Left ventricle myocardium superior (tissue), 1 donor: ENCODE measurements around the gene RIMBP2. TPM values are rescaled to one million over a fixed set of nuclear protein-coding genes. Genes with fewer than 3 reads are reported as not detected.

Experiments used
- ATAC-seq: fragments of 200-7000 bp; cut with Tn5 transposase; one replicate; pipeline ENCODE4 v1.9.1; 2020; ENCODE audit warnings: mild to moderate bottlenecking, moderate library complexity
- DNase-seq: peaks from one replicate; pipeline ENCODE4 v3.0.0-alpha.2; 2020
- intact Hi-C: fragments of 100-400 bp; cut with micrococcal nuclease; formaldehyde crosslinking; loops from one replicate; pipeline ENCODE4 v1.11.0; 2022
- total RNA-seq: library from RNA; stranded (reverse); fragmentation: NEBNext Ultra II Directional; extraction: Animal tissue kit (Norgen Biotek cat#: 25700); gene quantifications from one replicate; pipeline ENCODE4 v1.2.1, GENCODE V29; 2021
- donor health status: DM: no; HTN: yes; CAD: no; lungs with severe emphysema.

RIMBP2 gene
- total RNA-seq, 1 donor from 2014 or later: 0.40 TPM

DNA sequence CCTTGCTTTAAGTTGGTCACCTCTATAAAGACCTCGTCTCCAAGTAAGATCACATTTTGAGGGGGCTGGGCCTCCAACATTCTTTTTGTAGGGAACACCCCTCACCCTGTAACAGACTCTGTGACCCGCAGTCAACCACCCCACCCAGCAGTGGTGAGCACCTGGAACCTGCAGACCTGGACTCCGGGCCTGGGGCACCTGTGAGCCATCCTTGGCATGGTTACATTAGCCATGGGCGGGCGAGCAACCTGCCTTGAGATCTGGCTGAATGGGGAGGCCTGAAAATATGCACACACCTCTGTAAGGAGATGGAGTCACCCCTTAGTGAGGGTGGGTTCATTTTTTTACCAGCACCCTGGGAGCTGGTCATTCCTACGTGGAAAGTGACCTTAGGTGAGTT lies 95.3 kb downstream of the RIMBP2 start:
- ATAC-seq (no peak), DNase-seq (no peak)
- intact Hi-C loops: no loop called here

- no peak for DNase-seq
- intact Hi-C loops: no loop called here
- ATAC-seq: no peak
Observed at GRCh38 chr12:130620281-130620680, 95.8 kb downstream of the RIMBP2 start.

DNA sequence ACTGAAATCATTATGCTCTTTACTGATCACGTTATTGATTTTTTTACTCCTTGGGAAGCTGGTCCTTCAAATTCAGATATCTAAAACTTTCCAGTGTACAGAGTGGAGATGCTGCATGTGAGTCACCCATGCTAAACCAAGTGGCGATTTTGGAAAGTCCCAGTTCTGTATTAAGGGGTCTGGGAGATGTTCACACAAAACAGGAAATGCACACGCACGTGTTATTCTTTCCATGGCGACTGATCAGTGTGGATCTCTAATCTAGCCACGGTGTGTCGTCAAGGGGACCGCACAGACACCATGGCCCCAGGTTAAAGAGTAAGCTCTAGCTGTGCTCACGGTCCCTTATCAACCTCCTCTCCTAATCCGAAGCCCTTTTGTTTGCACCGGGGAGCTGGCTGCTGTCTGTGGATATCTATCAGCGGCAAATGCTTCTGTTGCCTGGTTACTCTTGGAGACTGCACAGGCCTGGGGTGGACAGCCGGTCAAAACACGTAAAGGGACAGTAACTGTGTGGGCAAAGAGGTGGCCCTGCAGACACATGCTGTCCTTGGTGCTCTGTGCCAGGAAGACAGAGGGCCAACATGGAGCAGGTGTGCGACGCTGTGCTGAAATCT lies 96.6 kb downstream of the RIMBP2 start:
- intact Hi-C loops: no loop called here
- DNase-seq (no peak), ATAC-seq (no peak)

GRCh38 chr12:130617219-130617618 lies 98.9 kb downstream of the RIMBP2 start:
- ATAC-seq (no peak), DNase-seq (no peak)
- intact Hi-C loops: no loop called here

DNA sequence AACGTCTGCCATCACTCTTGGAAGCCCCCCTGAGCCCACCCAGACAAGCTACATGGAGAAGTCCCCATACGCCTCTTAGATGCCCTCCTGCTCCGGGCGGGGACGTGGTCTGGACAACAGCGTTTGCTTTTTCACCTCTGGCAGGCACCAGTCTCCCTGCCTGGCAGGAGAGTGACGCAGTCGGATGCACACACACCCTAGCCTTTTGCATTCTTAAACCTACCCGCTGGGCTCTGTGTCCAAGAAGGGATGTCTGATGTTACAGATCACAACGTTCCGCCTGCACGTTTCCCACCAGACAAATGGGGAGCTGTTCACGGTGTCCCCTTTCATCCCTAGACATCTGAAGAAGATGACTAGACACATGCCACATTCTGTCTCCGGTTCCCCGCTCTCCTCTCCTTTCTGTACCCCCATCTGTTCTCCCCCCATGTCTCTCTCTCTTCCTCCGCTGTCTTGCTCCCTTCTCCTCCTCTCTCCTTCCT lies 100.2 kb downstream of the RIMBP2 start:
- ATAC-seq: no peak
- intact Hi-C loops: no loop called here
- no peak for DNase-seq

GRCh38 chr12:130614530-130614905 lies 101.6 kb downstream of the RIMBP2 start:
- no peak for DNase-seq
- no peak for ATAC-seq
- intact Hi-C loops: no loop called here

DNA sequence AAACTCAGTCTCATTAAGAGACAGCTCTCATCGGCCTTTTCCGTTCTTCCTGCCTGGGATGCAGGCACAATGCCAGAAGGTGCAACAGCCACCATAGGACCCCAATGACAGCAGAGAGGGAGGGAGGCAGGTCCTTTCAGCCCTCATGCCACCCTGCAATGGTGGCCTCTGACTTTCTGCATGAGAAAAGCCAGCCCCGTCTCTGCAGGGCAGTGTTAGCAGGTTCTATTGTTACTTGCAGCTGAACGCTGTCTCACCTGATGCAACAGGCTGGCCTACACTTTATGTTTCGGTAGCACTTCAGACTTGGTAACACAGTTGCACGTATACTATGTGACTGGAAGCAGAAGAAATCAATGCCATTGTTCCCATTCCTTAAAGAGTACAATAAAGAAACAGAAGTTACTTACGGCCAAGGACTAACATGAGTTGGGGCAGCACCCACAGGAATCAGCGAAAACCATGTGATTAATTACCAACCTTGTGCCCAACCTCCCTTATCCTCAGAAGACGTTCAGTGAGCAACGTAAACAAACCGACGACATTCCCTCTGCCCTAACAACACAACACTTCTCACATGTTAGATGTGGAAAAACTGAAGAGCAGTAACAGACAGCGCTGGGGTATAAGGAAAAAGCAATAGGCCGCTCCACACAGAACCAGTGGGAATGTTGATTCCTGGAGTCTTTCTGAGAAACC lies 102.1 kb downstream of the RIMBP2 start:
- DNase-seq: no peak
- intact Hi-C loops: no loop called here
- no peak for ATAC-seq

DNA sequence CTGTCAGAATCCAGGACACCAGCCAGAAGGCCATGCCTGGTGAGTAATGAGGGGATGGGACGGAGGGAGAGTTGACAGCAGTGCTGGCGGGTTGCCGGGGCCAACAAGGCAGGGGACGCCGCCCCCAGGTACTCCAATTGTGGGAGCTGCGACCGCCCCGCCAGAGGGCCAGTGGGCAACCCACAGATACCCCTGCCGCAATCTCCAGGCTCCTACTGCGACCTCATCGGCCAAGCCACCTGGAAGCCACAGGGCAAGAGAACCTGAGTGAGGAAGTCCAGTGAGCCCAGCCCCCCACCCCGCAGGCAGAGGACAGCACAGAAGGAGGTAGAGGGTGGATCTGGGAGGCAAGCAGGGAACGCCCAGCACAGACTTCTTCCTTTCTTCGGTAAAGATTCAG lies 103.0 kb downstream of the RIMBP2 start:
- intact Hi-C loops: no loop called here
- ATAC-seq (no peak), DNase-seq (no peak)

GRCh38 chr12:130611026-130611905 lies 104.8 kb downstream of the RIMBP2 start:
- no peak for DNase-seq
- no peak for ATAC-seq
- intact Hi-C loops: no loop called here

DNA sequence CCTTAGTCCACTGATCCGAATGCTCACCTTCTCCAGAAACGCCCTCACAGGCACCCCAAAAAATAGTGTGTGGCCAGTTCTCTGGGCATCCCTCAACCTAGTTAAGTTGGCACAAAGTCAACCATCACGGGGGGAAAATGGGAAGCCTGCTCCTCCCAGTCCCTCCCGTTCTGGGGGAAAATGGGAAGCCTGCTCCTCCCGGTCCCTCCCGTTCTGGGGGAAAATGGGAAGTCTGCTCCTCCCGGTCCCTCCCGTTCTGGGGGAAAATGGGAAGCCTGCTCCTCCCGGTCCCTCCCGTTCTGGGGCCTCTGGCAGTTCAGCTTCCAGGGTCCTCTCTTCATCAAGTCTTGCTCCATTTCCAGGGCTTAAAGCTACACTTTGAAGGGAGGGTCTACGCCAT lies 106.1 kb downstream of the RIMBP2 start:
- DNase-seq (no peak), ATAC-seq (no peak)
- intact Hi-C loops: no loop called here

GRCh38 chr12:130608831-130609230 lies 107.3 kb downstream of the RIMBP2 start:
- intact Hi-C loops: no loop called here
- ATAC-seq: no peak
- DNase-seq: no peak

- ATAC-seq: no peak
- intact Hi-C loops: no loop called here
Observed at GRCh38 chr12:130608132-130608531, 108.0 kb downstream of the RIMBP2 start.

GRCh38 chr12:130606231-130606630 lies 109.9 kb downstream of the RIMBP2 start:
- DNase-seq: no peak
- intact Hi-C loops: no loop called here
- ATAC-seq: no peak

More at GRCh38 chr12:130608132-130608531, 108.0 kb downstream of the RIMBP2 start:
- DNase-seq: no peak

- intact Hi-C loops: no loop called here
- ATAC-seq: no peak
- DNase-seq: no peak
Observed at GRCh38 chr12:130603396-130603965, 112.6 kb downstream of the RIMBP2 start.

DNA sequence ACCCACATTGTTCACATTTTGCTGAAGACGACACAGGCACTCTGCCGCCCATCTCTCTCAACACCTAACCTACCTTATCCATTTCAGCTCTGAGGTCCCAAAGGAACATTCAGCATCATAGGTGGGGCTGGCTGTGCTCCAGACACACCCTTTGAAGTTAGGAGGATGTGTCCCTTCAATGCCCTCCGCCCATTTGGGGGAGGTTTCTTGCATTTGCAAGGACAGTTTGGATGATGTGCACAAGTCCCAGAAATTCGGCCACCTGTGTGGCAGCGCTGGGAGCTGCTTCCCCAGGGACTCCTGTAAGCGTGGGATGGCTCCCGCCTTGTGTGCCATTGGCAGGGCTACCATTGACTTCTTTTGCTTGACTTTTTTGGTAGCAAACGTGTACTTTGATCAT lies 113.8 kb downstream of the RIMBP2 start:
- intact Hi-C loops: no loop called here
- ATAC-seq (no peak), DNase-seq (no peak)

DNA sequence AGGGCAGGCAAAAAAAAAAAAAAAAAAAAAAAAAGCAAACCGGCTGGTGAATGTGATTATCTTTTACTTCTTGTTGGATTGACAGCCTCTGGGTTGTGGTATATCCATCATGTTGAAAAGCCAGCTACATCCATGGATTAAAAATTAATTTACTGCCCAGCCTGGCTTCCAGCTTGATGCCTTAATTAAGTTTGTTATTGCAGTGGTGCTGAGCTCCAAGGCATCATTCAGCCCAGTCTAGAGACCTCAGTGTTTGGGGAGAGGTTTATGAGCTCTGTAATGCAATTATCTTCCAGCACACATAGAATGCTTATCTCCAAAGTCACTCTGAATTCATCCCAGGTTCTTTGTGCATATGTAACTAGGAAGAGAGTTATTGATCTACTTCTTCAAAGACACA lies 114.8 kb downstream of the RIMBP2 start:
- no peak for DNase-seq
- intact Hi-C loops: no loop called here
- no peak for ATAC-seq

GRCh38 chr12:130596241-130596640 lies 119.9 kb downstream of the RIMBP2 start:
- intact Hi-C loops: no loop called here
- ATAC-seq (no peak), DNase-seq (no peak)

- intact Hi-C loops: no loop called here
- no peak for DNase-seq
- no peak for ATAC-seq
Observed at GRCh38 chr12:130595566-130595965, 120.5 kb downstream of the RIMBP2 start.

- ATAC-seq: no peak
- no peak for DNase-seq
- intact Hi-C loops: no loop called here
Observed at GRCh38 chr12:130593056-130593455, 123.0 kb downstream of the RIMBP2 start.

- ATAC-seq (no peak), DNase-seq (no peak)
- intact Hi-C loops: no loop called here
Observed at GRCh38 chr12:130592641-130593040, 123.5 kb downstream of the RIMBP2 start.
